H1 (cell line): ENCODE data around the gene ARHGAP8.

ENCODE experiments used
- CREB1 ChIP-seq: IDR thresholded peaks from 2 replicates; pipeline ENCODE4 v1.6.1; 2012; ENCODE audit warnings: inconsistent platforms
- EZH2 ChIP-seq: fragments of 200-600 bp; sonication (generic); IDR thresholded peaks from 2 replicates; pipeline ENCODE4 v1.7.1; 2012; ENCODE audit warnings: low read depth, mild to moderate bottlenecking, moderate library complexity, low read length, inconsistent platforms; ENCODE audit not compliant: severe bottlenecking
- MAX ChIP-seq: IDR thresholded peaks from 2 replicates; pipeline ENCODE4 v1.6.1; 2012; ENCODE audit warnings: inconsistent platforms
- POLR2AphosphoS5 ChIP-seq: IDR thresholded peaks from 2 replicates; pipeline ENCODE4 v1.6.1; 2011; ENCODE audit warnings: low read depth, low read length
- TAF1 ChIP-seq: IDR thresholded peaks from 2 replicates; pipeline ENCODE4 v1.6.1; 2011; ENCODE audit warnings: mild to moderate bottlenecking, low read depth, low read length
- USF2 ChIP-seq: IDR thresholded peaks from 2 replicates; pipeline ENCODE4 v1.6.1; 2011; ENCODE audit warnings: low read length, improper control_type of control experiment
- TF ChIP-seq, protein P1 (sequence below), 3 experiments: IDR thresholded peaks; 1 replicate in 2 of 3; 2 replicates in 1 of 3; pipeline versions ENCODE4 v1.5.1 to v1.6.1; 2011; ENCODE audit warnings: low read length in 3 of 3, mild to moderate bottlenecking in 3 of 3, inconsistent platforms in 2 of 3, low read depth in 1 of 3, moderate library complexity in 1 of 3; ENCODE audit not compliant: insufficient read depth in 1 of 3; ENCODE audit errors: control extremely low read depth in 1 of 3

GRCh38 chr22:44730490-44731356, 21.7 kb upstream of the ARHGAP8 start:
- TF ChIP-seq, protein P1, sequence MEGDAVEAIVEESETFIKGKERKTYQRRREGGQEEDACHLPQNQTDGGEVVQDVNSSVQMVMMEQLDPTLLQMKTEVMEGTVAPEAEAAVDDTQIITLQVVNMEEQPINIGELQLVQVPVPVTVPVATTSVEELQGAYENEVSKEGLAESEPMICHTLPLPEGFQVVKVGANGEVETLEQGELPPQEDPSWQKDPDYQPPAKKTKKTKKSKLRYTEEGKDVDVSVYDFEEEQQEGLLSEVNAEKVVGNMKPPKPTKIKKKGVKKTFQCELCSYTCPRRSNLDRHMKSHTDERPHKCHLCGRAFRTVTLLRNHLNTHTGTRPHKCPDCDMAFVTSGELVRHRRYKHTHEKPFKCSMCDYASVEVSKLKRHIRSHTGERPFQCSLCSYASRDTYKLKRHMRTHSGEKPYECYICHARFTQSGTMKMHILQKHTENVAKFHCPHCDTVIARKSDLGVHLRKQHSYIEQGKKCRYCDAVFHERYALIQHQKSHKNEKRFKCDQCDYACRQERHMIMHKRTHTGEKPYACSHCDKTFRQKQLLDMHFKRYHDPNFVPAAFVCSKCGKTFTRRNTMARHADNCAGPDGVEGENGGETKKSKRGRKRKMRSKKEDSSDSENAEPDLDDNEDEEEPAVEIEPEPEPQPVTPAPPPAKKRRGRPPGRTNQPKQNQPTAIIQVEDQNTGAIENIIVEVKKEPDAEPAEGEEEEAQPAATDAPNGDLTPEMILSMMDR (IDR thresholded peaks at IDR 0.05; ENCODE audit: control extremely low read depth in 1 of 3, insufficient read depth in 1 of 3, low read depth in 1 of 3, low read length in 3 of 3) = no peak
- TF ChIP-seq EZH2 (no peak), POLR2AphosphoS5 (no peak), USF2 (no peak), TAF1 (no peak), MAX (no peak), CREB1 (no peak)
